COLO668 (cell line): ENCODE measurements around the gene CCNY.
A peak's percentile ranks its signal among the peaks of the same experiment; 100 is the strongest.
"Not testable (repeated sequence)": the region's sequence is repeated elsewhere in the genome, so short reads cannot be mapped to it uniquely, and the experiment has no call there.

Experiments used
- DNase-seq: peaks from one replicate; lab custom pipeline; 2025; ENCODE audit not compliant: unreplicated experiment; lab: John Stamatoyannopoulos, UW

The CCNY gene

DNA sequence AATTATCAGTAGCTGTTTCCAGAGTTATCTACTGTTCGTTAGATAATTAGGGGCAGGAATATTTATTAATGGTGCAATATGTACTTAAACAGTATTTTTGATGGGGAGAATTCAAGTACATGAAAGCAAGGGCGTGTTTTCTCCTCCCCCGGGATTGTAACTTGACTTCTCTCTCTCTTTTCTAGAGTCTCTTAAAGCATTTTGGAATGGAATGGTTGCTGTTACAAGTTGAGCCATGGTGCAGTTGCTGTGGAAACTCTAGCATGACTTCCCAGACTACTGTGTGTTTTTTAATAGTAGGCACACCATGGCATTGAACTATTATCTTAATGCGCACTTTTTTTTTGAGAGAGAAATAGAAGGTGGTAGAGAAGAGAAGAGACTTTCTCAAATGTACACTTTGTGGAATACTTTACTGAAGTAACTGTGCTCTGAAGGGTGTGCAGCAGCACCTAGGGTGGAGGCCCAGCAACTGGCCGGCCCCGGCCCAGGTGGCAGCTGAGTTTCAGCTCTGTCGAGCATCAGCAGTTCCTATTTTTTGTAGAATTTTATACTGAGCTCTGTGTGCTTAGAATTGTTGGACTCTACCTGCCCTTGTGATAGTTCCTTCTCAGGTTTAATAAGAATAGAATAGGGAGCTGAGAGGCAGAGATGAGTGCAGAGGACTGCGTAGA is 64.4 kb downstream of the CCNY start:
- no peak for DNase-seq

- DNase-seq: not testable (repeated sequence)
Observed at GRCh38 chr10:35403491-35403890, 67.2 kb downstream of the CCNY start.

DNA sequence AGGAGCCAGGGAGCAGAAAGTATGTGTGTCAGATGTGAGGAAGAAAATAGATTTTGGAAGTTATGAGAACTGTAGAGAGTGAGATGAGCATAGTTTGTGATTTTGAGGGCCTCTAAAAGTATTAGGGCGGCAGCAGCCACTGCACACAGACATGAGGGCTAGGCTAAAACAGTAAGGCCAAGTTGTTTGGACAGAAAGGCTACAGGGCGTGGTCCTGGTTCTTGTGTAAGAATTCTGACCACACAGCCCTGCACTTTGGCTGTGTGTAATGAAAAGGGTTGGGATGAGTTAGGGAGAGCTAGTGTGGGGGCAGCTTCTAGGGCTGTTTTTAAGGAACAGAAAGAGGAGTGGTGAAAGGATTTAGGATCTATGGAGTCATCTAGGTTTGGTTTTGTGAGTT is 67.8 kb downstream of the CCNY start:
- DNase-seq: not testable (repeated sequence)

DNA sequence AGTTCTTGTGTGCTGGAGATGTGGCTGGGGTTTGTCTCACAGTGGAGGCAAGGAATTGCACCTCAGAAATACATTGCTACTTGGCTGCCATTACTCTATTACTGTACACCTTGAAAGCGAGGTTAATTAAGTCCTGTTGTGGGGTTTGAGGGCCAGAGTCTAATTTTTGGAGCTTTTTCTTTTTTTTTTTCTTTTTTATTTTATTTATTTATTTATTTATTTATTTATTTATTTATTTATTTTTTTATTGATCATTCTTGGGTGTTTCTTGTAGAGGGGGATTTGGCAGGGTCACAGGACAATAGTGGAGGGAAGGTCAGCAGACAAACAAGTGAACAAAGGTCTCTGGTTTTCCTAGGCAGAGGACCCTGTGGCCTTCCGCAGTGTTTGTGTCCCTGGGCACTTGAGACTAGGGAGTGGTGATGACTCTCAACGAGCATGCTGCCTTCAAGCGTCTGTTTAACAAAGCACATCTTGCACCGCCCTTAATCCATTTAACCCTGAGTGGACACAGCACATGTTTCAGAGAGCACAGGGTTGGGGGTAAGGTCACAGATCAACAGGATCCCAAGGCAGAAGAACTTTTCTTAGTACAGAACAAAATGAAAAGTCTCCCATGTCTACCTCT is 69.8 kb downstream of the CCNY start:
- not testable (repeated sequence) for DNase-seq

DNA sequence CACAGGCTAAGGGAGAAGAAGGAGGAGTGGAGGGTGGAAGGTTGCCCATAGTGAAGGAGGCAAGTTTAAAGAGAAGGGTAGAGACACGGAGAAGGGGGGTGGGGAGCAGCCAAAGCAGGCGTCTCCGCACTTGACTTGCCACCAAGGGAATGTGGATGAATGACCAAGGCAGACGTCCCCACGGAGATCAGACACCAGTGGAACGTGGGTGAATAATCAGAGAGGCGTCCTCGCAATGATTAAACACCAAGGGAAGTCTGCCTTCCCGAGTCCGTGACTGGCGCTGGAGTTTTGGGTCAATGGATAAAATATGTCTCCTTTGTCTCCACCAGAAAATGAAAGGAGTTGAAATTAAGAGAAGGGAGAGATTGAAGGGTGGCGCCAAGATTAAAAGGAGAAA is 71.4 kb downstream of the CCNY start:
- DNase-seq: not testable (repeated sequence)

GRCh38 chr10:35409094-35409582 is 72.8 kb downstream of the CCNY start:
- DNase-seq: peak; percentile 75

- DNase-seq: no peak
Observed at GRCh38 chr10:35409808-35410207, 73.5 kb downstream of the CCNY start.

GRCh38 chr10:35412003-35412723 is 75.9 kb downstream of the CCNY start:
- DNase-seq: no peak

GRCh38 chr10:35412900-35413491 is 76.7 kb downstream of the CCNY start:
- DNase-seq: no peak

GRCh38 chr10:35413985-35414861 is 77.9 kb downstream of the CCNY start:
- DNase-seq: no peak

GRCh38 chr10:35415505-35415904 is 79.2 kb downstream of the CCNY start:
- DNase-seq: no peak

GRCh38 chr10:35416619-35417312 is 80.5 kb downstream of the CCNY start:
- peak; percentile 74 for DNase-seq

- no peak for DNase-seq
Observed at GRCh38 chr10:35417313-35417625, 81.0 kb downstream of the CCNY start.

DNA sequence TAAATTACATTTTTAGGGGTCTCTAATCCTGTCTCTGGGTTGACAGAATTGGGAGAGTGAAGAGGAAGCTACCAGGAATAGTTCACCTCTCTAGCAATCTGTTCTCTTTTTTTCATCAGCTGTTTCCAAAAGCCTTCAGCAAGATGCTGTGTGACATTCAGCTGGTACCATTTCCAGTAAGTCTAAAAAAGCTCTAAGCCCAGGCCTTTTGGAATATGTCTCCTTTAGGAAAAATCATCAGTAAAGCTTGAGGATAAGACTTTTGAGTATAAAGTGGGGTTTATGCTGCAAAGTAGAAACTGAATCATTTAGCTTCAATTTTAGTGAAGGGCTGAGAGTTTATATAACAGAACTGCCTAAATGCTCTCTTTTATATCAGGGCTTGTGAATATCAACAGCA is 81.5 kb downstream of the CCNY start:
- DNase-seq: no peak

DNA sequence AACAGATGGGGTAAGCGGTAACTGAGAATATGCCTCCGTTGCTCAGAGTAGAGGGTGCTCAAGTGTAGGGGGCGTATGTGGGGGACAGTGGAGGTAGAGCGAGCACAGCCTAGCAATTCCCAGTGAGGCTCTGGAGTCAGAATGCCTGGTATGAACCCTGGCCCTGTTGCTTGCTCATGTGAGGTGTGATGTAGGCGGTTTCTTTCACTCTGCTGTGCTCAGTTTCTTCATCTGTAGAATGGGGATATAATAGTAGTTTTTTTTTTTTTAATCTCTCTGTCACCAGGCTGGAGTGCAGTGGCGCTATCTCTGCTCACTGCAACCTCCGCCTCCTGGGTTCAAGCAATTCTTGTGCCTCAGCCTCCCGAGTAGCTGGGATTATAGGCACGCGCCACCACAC is 82.3 kb downstream of the CCNY start:
- DNase-seq: not testable (repeated sequence)

GRCh38 chr10:35420044-35420443 is 83.7 kb downstream of the CCNY start:
- no peak for DNase-seq

DNA sequence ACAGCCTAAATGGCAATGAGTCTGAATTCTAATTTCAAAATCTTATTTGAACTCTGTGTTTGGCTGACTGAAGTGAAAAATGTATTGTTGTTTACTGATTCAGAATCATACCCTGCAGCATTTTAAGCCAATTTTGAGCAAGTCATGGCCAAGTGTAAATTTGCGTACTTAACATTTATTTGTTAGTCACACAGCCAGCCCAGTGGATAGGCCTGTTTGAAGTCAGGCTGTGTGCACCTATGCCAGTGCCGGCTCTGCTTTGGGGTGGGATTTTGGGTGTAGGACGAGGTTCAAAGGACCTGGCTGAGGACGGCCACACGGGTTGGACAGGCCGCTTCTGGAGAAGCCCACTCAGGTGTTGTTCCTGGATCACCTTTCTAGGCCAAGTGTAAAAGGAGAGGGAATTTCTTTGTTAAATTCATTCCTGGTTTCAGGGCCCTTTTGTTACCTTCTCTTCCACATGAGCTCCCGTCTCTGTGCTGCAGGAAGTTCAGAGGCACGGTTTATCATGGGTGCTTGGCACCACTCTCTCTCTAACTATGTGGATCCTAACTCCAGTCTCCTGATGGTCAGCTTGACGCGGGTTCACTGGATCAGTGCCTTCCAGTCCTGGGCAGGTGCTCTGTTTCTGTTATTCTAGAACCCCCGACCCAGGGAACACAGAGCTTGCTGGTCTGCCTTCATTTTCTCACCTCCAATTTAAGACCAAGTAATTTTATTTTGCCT is 84.7 kb downstream of the CCNY start:
- no peak for DNase-seq

DNA sequence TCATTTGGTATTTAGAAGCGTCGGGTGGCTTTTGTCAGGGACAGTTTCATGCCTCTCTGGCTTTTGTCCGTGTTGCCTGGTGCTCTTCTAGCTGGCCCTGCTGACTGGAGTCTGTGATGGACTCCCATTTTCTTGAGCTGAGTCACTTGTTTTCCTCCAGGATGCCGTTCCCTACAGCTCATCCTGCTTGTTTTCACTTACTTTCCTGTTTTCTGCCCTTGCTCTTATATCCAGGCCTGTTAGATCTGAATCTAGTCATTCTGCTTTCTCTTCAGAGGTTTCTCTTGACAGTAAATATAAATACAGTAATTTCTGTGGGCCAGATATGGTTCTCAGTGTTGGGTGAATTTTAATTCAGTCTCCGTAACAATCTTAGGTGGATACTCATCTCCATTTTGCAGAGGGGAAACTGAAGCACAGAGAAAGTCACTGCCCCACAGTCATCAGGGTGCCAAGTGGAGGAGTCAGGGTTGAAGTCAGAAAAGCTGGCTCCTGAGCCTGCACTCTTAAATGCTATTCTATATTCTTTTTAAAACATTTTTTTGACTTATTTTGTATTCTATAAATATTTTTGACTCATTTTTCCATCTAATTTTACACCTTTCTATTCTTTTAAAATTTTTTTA is 85.4 kb downstream of the CCNY start:
- DNase-seq: no peak

DNA sequence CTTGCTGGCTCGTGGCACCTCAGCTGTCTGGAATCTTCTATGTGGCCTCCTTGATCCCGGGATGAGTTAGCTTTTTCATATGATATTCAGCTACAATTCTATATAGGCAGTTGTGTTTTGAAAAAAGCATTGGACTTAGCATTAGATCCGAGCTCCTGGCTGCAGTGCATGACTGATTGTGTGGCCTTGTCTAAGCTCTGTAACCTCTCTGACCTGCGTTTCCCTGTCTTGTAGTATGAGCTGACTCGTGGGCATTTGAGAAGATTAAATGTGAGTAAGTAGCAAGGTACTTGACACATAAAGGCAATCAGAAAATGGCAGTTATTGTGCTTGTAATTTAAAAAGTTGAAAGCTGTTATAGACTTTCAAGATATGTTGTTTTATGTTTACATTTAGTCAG is 85.9 kb downstream of the CCNY start:
- DNase-seq: no peak
